HG03175 (cell line): Measurements from ENCODE around the gene RAB17.

Experiments used
- ATAC-seq: cut with Tn5 transposase; IDR thresholded peaks from one replicate; pipeline ENCODE4 v1.9.1; 2021; ENCODE audit warnings: mild to moderate bottlenecking, moderate library complexity; ENCODE audit not compliant: unreplicated experiment

RAB17 gene

GRCh38 chr2:237581326-237581725 is 9.2 kb downstream of the RAB17 start:
- no peak for ATAC-seq

DNA sequence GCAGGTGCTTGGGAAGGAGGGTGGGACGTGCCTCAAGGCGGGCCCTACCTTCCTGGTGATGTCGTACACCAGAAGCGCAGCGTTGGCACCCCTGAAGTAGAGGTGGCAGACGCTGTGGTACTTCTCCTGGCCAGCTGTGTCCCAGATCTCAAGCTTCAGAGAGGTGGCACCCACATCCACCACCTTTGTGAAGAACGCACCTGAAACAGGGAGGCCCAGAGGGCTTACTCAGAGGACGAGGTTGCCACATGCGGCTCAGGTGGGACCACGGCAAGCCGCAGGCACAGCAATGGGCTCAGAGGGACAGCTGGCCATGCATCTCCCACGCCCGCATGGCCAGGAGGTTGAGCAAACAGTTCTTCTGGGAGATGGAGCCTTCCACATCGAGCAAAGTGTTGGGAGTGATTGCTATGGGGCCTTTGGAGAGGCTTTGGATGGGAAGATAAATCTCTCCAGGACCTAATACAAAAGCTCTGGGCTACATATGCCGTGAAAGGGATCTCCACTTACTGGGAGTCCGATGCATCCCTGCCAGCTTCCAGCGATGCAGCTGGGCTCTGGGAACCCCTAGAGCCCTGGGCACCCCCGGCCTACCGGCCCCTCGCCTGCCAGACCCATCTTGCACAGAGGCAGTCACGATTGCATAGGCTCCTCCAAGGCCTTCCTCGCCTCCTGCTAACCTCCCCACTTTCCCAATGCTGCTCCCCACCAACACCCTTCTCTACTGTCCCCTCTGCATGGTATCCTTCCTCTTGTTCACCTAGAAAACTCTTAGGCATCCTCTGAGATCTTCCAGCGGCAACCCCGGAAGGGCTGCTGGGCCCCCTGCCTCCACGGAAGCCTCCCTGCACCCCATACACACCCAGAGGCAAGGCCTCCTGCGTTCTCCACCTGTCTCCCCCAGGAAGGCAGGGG is 12.3 kb downstream of the RAB17 start:
- ATAC-seq, result no peak

DNA sequence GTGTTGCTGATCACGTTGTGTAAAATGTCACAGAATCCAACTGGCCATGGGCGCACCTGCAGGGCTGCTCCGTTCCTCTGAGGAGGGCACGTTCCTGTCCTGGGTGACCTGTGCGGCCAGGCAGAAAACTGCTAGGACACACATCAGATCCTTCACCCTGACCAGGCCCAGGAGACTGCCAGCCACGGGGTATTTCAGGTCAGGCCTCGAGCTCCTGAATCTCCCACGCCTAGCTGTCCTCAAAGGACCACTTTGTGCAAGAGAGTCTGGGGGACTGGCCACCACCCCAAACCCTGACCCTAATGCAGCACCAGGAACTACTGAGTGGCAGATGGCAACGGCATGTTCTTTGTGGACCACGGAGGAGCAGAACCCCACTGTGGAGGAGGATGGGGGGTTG is 13.1 kb downstream of the RAB17 start:
- ATAC-seq, result no peak

- no peak for ATAC-seq
Measured at GRCh38 chr2:237576974-237577373, 13.6 kb downstream of the RAB17 start.

DNA sequence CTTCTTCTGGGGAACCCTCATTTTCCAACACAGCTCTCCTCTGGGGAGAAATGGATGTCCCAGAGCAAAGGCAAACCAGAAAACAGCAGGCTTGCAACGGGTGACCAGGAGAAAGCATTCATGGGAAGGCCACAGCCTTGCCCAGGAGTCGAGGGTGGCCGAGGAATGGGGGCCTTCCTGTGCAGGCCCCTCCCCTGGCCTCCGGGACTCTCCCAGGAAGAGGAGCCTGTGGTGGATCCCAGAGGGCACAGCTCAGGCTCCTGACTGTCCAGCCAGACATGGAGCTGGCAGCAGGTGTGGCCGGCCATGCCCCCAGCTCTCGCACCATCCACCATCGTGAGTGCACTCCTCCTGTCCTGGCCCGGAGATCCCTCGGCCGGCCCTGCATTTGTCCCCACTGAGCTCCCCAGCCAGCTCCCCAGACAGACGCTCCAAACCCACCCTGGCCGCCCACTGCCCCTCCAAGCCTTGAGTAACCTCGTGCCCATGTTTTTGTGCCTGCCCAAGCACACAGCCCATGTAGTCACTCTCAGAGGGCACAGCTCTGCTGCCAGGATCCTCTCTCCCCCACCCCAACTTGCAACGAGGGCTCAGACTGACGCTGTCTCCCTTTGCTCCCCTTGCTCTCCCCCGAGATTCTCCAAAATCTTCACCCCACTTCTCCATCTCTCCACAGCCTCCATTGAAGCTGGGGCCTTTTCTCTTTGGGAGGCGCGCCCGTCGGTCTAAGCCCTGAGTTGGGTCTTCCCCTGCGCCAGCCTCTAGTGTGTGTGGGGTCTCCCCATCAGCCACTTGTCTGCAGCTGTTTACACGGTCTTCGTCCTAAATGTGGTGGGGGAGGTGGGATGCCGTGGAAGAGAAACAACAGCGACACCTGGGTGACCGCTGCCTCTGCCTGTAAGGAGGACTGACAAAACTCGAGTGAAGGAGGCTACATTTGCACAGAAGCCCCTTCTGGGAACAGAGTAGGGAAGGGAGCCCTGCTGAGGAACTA is 14.4 kb downstream of the RAB17 start:
- no peak for ATAC-seq

- ATAC-seq, result no peak
Measured at GRCh38 chr2:237574894-237575868, 15.4 kb downstream of the RAB17 start.

DNA sequence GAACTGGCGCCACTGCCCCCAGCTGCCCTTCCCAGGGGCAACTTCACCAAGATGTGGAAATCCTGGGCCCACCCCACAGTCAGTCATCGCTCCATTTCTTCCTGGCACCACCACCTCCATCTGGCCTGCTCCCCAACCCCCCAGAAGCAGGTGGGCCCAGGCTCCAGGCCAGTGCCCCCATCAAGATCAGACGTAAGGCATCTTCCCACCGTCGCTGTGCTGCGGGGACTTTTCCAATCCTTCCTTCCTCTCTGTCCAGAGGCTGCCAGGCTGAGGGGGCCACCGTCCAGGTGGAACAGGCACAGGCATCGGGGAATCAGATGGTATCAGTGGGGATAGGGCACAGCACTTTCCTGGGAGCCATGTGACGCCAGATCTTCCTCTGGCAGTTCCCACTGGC is 16.1 kb downstream of the RAB17 start:
- ATAC-seq, result no peak

- ATAC-seq, result no peak
Measured at GRCh38 chr2:237573721-237574415, 16.7 kb downstream of the RAB17 start.

GRCh38 chr2:237572742-237573101 is 17.8 kb downstream of the RAB17 start:
- no peak for ATAC-seq

GRCh38 chr2:237572021-237572741 is 18.4 kb downstream of the RAB17 start:
- ATAC-seq, result peak; percentile 90

DNA sequence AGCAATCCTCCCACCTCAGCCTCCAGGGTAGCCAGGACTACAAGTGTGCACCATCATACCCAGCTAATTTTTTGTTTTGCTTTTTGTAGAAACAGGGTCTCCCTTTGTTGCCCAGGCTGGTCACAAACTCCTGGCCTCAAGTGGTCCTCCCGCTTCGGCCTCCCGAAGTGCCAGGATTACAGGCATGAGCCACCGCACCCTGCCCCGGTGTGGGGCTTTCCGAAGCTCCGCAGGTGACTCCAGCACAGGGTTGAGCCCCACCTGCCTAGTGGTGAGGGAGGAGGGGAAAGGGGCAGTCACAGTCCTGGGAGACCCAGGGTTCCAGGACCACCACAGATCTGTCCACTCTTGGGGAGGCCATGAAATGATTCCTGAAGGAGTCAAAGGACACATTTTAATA is 19.0 kb downstream of the RAB17 start:
- no peak for ATAC-seq

GRCh38 chr2:237570776-237571335 is 19.7 kb downstream of the RAB17 start:
- no peak for ATAC-seq

DNA sequence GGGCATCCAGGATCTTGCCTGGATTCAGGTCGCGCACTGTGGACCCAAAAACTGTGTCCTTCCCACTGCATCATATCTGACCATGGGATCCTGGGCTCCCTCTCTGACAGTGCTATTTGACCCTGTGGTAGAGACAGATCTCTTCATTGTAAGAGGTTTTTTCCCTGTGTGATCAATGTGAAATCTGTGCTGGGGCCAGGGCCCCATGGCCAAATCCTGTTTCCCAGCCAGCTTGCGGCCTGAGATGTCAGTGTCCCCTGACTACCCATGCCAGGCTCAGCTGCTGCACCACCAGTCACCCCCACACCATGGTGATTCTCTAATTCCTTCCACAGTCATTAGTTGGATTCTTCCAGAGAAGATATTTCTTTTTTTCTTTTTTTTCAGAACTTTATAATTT is 20.6 kb downstream of the RAB17 start:
- ATAC-seq, result no peak

DNA sequence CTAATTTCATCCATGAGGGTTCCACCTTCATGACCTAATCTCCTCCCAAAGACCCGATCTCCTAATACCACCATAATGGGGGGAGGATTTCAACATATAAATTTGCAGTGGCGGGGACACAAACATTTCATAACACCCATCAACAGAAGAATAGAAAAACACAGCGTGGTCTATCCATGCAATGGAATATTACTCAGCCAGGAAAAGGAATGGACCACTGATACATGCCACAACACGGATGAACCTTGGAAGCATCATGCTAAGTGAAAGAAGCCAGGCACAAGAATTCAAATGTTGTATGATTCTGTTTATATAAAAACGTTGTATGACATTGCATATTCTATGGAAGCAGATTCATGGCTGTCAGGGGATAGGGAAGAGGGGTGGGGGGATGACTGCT is 21.5 kb downstream of the RAB17 start:
- ATAC-seq, result no peak

GRCh38 chr2:237568121-237568660 is 22.3 kb downstream of the RAB17 start:
- no peak for ATAC-seq

DNA sequence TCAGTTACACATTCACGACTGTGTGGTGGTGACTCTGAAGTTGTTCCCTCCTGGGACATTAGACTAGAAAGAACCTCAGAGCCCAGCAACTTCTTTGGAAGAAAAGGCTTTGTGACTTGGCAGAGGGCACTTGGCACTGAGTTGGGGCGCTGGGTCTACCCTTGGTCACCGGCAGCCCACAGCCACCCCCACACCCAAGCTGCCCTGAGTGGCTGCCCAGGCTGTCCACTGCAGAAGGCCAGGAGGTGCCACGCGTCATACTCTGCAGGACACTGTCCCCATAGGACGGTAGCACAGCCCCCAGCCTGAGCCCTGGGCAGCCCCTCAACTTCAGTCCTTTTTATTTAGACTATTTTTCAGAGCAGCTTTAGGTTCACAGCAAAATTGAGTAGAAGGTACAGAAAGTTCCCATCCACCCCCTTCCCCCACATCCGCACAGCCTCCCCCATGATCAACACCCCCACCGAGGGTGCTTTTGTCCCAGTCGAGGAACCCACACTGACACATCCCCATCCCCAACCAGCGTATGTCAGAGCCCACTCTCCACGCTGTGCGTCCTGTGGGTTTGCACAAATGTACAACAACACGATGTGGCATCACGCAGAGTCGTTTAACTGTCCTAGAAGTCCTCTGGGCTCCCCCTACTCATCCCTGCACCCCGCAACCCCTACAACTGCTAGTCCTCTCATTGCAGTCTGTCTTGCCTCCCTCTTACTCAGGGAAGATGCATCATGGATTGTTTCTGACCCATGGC is 23.1 kb downstream of the RAB17 start:
- no peak for ATAC-seq

GRCh38 chr2:237566401-237567235 is 23.9 kb downstream of the RAB17 start, which contains the start of gene PRLH:
Gene PRLH, plus strand, starts transcription at chr2:237566574. Its CDS starts 0 bp downstream, at chr2:237566574.
- no peak for ATAC-seq
